Neutrophil (primary cell): ENCODE results near the gene ATP8B4.

Experiments
- H3K27ac ChIP-seq: fragments of 200-600 bp; sonication (generic); 2 replicates; pipeline ENCODE4 v1.5.1; 2016; ENCODE audit warnings: mild to moderate bottlenecking, moderate library complexity
- H3K27me3 ChIP-seq: fragments of 200-600 bp; sonication (generic); 2 replicates; pipeline ENCODE4 v1.6.0; 2016; ENCODE audit warnings: mild to moderate bottlenecking
- H3K36me3 ChIP-seq: fragments of 200-600 bp; sonication (generic); 2 replicates; pipeline ENCODE4 v1.5.1; 2017
- H3K4me1 ChIP-seq, 2 experiments: fragments of 200-600 bp in 1 of 2; sonication (generic) in 1 of 2; 1 replicate in 1 of 2; 2 replicates in 1 of 2; pipeline versions ENCODE4 v1.5.1 to v1.6.1; 2013 to 2016; ENCODE audit warnings: low read depth in 1 of 2, low read length in 1 of 2, mild to moderate bottlenecking in 1 of 2, moderate library complexity in 1 of 2; ENCODE audit not compliant: control insufficient read depth in 1 of 2, insufficient read depth in 1 of 2
- H3K4me3 ChIP-seq, 2 experiments: fragments of 200-600 bp in 1 of 2; sonication (generic) in 1 of 2; 1 replicate in 1 of 2; 2 replicates in 1 of 2; pipeline ENCODE4 v1.5.1; 2013 to 2016; ENCODE audit warnings: low read depth in 1 of 2, low read length in 1 of 2, mild to moderate bottlenecking in 1 of 2, moderate library complexity in 1 of 2
- H3K9me3 ChIP-seq: fragments of 200-600 bp; sonication (generic); 2 replicates; pipeline ENCODE4 v1.5.1; 2016
- CTCF ChIP-seq: fragments of 200-600 bp; sonication (generic); IDR thresholded peaks from 2 replicates; pipeline ENCODE4 v1.5.1; 2016; ENCODE audit warnings: antibody characterized with exemption

Gene ATP8B4

DNA sequence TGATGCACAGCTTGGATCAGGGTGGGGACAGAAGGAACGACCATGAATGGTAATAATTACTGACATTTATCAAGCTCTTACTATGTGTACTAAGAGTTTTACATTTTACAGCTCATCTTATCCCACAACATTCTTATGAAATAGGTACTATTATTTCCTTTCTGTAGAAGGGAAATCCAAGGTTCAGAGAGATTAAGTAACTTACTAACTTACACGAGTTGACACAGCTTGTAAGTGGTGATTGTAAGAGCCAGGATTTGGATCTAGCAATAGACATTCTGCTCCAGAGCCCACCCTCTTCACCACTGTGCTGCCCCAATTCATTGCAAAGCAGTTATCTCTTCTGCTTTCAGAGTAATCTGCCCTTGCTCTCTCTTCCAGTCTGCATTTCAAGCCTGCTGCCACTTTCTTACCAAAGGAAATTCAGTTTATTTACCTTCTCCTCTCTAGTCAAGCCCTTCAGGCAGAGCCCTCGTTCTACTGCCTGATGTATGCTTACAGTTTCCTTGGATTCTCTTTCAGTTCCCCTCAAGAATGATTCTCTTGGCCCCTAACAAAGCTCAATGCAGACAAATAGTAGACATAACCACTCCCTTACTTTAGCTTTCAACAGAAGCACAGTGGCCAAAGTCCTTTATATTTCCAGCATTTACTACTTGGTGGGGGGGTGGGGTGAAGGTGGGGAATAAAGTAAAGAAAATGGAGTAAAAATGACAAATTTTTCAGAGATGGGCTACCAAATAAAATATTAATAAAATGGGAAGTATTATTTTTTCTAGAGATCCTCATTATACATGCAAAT is 65.8 kb downstream of the ATP8B4 start:
- TF ChIP-seq CTCF = no peak
- Histone ChIP-seq H3K36me3 (no peaks in the 10 kb centered on the region), H3K27ac (peak overlapping the region; percentile 79), H3K4me1 (peaks cover 53 to 73% of the 10 kb centered on the region in 2 experiments), H3K27me3 (no peaks in the 10 kb centered on the region), H3K4me3 (no peak overlapping the region), H3K9me3 (no peaks in the 10 kb centered on the region)

GRCh38 chr15:50051811-50052419 is 67.1 kb downstream of the ATP8B4 start:
- H3K4me3 ChIP-seq = no peak overlapping the region
- H3K36me3 ChIP-seq = no peaks in the 10 kb centered on the region
- H3K27me3 ChIP-seq = no peaks in the 10 kb centered on the region
- peak; percentile 55 for TF ChIP-seq CTCF
- peaks cover 50 to 65% of the 10 kb centered on the region in 2 experiments for H3K4me1 ChIP-seq
- peak overlapping the region; percentile 79 for H3K27ac ChIP-seq
- H3K9me3 ChIP-seq = no peaks in the 10 kb centered on the region

DNA sequence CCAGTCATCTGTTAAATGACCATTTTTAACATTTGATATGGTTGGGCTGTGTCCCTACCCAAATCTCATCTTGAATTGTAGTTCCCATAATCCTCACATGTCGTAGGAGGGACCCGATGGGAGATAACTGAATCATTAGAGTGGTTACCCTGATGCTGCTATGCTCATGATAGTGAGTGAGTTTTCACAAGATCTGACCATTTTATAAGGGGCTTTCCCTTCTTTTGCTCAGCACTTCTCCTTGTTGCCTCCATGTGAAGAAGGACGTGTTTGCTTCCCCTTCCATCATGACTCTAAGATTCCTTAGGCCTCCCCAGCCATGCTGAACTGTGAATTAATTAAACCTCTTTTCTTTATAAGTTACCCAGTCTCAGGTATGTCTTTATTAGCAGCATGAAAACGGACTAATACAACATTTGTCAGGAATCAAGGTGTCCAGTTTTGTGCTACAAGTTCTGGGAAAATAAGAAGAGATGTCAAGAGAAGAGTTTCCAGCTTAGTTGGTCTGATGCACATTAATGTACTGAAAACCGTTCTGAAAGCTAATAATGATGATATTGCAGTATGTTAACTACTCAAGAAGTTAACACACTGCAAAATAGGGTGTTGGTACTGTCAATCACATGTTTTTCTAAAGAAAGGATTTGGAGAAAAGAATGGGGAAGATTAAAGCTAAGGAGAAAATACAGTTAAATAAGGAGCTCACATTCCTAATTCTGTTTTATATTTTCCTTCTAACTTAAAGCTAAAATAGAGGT is 67.9 kb downstream of the ATP8B4 start:
- Histone ChIP-seq H3K4me3 (no peak overlapping the region), H3K9me3 (no peaks in the 10 kb centered on the region), H3K4me1 (peaks cover 47 to 57% of the 10 kb centered on the region in 2 experiments), H3K36me3 (no peaks in the 10 kb centered on the region), H3K27me3 (no peaks in the 10 kb centered on the region), H3K27ac (peak overlapping the region; percentile 79)
- TF ChIP-seq CTCF = no peak

- Histone ChIP-seq H3K4me3 (no peak overlapping the region), H3K4me1 (peaks cover 34 to 44% of the 10 kb centered on the region in 2 experiments), H3K36me3 (no peaks in the 10 kb centered on the region), H3K27ac (peak overlapping the region; percentile 79), H3K9me3 (no peaks in the 10 kb centered on the region), H3K27me3 (no peaks in the 10 kb centered on the region)
- TF ChIP-seq CTCF = no peak
Observed at GRCh38 chr15:50049871-50050270, 69.2 kb downstream of the ATP8B4 start.

- TF ChIP-seq CTCF = no peak
- Histone ChIP-seq H3K4me3 (no peak overlapping the region), H3K27ac (peak overlapping the region; percentile 59)
Observed at GRCh38 chr15:50046867-50047266, 72.2 kb downstream of the ATP8B4 start.

More at GRCh38 chr15:50046867-50047266, 72.2 kb downstream of the ATP8B4 start:
- Histone ChIP-seq H3K27me3 (no peaks in the 10 kb centered on the region), H3K36me3 (peaks cover 3% of the 10 kb centered on the region), H3K9me3 (no peaks in the 10 kb centered on the region), H3K4me1 (peaks cover 8 to 15% of the 10 kb centered on the region in 2 experiments)
